HG02798 (cell line): ENCODE data around the gene SLC2A10.

Experiments used
- ATAC-seq: cut with Tn5 transposase; IDR thresholded peaks from one replicate; pipeline ENCODE4 v1.9.1; 2021; ENCODE audit warnings: mild to moderate bottlenecking; ENCODE audit not compliant: unreplicated experiment, poor library complexity

Gene SLC2A10

DNA sequence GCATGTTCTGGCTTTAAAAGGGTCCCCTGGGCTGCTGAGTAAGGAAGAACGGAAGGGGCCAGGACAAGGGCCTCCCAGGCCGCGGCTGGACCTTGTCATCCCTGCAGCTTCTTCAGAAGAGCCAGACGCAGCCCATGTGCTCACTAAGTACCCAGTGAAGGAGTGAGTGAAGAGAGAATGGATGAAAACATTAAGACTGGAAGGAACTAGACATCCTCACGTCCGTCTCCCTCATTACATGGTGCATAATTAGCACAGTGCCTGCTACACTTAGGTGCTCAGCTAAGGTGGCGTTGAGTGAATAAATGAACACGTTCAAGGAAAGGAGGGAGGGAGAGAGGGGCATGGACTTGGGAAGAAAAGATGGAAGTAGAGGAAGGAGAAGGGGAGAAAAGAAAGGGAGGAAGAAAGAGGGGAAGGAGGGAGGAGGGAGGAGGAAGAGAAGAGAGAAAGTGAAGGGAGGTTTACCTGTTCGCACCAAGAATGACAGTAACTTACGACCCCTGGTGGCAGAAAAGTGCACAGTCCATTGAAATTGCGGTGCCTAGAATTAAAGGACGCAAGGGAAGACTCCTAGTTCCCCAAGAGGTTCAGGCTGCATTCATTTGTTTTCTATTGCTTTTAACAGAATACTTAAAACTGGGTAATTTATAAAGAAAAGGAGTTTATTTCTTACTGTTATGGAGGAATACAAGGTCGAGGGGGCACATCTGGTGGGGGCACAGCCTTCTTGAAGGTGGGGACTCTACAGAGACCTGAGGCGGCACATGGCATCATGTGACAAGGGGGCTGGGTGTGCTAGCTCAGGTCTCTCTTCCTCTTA is 28.2 kb upstream of the SLC2A10 start:
- no peak for ATAC-seq

DNA sequence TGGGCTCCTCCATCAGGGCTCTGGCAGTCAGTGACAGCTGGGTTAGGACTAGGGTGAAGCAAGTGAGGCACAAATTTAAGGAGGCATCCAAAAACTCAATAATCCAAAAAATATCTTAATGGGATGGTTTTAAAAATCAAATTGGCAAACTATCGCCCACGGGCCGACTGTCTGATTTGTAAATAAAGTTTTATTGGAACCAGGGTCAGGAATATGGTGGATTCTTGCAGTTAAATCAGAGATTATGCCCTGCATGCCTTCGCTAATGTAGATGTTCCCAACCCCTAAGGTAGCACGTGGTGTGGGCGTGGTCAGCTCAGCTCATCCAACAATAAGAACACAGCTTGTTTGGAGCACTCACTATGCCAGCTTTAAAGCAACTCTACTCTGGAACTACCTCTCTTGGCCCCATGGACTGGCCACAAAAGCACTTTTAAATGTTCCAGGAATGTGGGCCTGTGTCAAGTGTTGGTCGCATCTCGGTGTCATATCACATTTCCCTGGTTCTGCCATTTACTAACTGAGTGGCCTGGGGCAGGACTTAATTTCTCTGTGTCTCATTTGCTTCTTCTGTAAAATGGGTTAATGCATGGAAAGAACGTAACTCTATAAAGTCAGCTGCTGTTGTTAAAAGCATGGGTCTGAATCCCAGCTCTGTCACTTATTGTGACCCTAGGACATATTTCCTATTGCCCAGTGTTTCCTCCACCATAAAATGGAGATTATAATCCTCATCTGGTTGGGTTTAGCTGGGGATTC is 27.2 kb upstream of the SLC2A10 start:
- no peak for ATAC-seq

DNA sequence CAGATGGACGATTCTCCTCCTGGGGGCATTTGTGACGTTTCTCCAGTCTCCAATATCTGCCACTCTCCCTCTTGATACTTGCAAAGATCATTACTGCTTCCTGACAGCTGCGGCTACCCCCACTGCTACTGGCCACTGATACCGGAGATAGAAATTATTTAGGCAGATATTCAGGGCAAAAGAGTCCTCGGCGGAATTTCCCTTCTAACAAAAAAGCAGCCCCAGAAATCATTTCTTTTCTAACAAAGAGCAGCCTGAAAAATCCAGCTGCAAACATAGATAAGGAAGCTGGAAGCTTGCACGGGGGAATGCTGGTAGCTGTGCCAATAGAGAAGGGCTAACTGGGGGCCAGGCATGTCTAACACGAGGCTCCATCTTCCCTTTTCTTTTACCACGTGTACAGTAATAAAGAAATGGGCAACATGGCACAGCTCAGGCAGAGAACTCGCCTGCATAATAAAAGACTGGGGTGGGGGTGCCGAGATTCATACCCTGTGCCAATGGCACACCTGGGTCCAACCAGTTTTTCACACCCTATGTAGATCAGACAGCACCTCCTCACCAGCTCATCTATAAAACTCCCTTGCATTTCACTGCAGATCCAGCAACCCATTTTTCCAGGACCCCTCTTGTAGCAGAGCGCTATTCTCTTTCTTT is 26.3 kb upstream of the SLC2A10 start:
- no peak for ATAC-seq

DNA sequence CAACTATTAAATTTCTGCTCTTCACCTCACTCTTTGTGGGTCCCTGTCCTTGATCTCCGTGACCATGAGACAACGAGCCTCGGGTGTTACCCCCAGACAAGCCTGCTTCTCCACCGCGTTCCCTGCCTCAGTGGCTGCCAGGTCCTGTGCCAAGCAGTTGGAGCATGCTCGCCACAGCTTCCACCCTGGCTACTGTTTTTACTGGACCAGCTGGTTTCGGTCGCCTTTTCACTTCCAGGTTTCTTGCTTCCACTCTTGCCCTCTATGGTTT is 25.8 kb upstream of the SLC2A10 start:
- no peak for ATAC-seq

DNA sequence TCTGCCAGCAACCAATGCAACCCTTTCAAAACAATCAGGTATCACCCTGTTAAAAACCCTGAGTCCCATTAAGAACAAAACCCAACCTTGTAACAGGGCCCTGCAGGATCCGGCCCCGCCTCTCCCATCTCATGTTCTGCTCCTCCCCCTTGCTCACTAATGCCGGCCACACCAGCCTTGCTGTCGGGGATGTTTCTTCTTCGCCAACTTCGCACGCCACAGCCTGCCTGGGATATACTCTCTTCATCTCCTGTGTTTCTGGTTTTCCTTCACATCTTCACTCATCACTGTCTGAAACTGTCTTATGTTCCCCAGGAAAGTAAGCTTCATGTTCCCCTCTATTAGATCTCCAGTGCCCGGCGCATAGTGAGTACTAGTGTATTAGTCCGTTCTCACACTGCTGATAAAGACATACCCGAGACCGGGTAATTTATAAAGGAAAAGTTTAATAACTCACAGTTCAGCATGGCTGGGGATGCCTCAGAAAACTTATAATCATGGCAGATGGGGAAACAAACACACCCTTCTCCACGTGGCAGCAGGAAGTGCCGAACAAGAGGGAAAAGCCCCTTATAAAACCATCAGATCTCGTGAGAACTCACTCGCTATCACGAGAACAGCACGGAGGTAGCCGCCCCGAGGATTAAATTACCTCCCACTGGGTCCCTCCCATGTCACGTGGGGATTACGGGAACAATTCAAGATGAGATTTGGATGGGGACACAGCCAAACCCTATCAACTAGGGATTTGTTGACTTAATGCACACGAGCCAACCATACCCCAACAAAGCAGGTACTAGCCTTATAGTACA is 25.3 kb upstream of the SLC2A10 start:
- ATAC-seq: no peak

DNA sequence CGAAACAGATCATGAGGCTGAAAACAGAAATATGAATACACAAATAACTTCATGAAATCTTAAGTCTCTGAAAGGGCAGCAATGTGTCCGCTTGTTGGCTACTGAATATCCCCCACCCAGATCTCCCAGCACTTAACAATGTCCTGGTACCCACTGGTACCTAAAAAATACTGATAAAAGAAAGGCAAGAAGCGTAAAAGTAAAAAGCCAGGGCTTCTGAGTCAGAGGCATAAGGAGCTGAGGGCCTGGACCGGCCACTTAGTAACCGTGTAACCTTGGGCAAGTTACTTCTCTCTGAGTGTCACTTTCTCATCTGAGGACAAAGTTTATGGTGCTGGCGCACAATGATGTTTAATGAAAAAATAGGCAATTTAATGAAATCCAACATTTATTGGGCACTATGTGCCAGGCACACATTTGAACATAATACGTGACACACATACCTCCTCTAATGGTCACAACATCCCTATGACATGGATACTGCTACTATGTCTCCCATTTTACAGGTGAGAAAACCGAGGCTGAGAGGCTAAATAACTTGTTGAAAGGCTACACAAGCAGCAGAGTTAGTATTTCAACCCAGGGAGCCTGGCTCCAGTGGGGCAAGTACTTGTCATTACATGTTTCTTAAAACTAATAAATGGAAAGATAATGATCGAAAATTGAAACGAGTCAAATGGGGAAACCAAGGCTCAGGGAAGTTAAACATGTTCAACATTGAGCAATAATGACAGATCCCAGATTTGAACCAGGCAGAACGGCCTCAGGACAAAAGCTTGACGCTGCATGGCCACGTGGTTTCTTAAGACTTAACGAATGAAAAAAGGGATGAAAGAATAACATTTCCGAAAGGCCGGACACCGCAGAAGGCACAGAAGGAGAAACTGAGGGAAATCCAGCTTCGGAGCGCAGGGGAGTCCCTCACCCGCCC is 21.0 kb upstream of the SLC2A10 start:
- ATAC-seq: no peak

DNA sequence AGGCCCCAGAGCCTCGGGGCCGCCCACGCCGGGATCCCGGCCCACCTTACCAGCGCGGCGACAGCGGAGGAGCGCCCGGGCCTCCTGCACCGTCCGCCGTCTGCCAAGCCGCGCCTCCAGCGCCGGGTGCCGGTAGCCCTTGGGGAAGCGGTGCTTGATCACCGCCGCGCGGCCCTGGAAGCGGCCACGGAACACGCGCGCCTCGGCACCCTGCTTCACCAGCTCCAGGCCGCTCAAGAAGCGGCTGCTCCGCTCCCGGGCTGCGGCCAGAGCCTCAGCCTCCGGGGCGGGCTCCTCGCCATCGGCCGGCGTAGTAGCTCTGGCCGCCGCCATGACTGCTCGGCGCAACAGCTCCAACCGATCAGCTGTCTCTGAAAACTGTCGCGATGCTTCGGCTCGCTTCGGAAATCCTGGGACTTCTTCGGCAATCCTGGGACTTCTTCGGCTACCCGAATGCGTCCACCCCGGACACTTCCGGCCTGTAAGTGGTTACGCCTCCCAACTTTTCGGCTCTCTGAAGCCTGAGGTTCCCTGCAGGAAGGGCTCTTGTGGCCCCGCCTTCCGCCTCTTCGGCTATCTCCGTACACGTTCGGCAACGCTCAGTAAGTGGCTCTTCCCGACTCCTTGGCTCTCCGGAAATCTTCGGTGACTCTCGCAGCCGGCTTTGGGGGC is 20.2 kb upstream of the SLC2A10 start, which contains the start of gene TP53RK:
TSS of gene TP53RK (minus strand) at position 363 of the 672 bp plus-strand sequence. CDS start at position 333, 30 bp downstream.
- ATAC-seq: peak; percentile 95

DNA sequence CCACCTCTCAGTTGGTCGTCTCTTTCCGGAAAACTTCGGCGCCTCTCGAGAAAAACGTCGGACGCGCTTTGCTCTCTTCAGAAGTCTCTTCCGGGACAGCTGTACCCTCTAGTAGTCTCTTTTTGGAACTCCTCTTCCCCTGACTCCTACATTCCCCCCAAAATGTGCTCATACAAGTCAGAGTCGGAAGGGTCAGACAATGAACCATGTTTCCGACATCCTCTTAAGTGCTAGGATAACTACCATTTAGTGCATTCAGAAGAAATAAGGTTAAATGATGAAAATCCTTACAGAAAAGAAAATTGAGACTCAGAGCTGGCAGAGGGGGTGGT is 19.7 kb upstream of the SLC2A10 start:
- ATAC-seq: no peak

DNA sequence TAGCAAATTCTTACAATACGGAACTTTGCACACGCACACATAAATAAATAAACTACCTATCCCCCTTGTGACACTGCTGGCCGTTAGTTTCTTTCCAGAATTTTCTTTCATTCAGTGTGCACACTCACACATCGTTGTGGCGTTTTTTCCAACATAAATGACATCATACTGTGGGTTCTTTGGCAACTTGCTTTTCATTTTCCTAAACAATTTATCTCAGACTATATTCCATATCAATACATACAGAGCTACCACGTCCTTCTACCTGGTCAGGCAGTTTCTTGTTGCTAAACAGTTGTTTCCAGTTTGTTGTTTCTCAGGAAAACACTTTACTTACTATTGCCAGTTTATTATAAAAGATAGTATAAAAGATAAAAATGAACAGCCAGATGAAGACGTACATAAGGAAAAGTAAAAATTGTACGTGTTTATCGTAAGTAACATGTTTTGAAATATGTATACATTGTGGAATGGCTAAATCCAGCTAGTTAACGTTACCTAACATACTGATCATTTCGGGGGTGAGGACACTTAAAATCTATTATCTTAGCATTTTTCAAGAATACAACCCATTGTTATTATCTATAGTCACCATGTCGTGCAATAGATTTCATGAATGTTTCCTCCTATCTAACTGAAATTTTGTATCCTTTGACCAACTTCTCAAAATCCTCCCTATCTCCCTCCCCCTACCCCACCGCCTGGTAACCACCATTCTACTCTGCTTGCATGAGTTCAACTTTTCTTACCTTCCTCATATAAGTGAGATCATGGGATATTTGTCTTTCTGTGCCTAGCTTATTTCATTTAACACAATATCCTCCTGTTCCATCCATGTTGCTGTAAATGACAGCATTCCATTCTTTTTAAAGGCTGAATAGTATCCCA is 19.0 kb upstream of the SLC2A10 start:
- no peak for ATAC-seq

DNA sequence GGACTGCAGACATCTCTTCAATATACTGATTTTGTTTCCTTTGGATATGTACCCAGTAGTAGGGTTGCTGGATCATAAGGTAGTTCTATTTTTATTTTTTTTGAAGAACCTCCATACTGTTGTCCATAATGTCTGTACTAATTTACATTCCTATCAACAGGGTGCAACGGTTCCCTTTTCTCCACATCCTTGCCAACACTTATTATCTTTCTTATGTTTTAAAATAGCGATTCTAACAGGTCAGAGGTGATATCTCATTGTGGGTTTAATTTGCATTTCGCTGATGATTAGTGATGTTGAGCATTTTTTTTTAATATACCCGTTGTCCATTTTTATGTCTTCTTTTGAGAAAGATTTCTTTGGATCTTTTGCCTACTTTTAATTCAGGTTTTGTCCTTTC is 18.3 kb upstream of the SLC2A10 start:
- ATAC-seq: no peak

DNA sequence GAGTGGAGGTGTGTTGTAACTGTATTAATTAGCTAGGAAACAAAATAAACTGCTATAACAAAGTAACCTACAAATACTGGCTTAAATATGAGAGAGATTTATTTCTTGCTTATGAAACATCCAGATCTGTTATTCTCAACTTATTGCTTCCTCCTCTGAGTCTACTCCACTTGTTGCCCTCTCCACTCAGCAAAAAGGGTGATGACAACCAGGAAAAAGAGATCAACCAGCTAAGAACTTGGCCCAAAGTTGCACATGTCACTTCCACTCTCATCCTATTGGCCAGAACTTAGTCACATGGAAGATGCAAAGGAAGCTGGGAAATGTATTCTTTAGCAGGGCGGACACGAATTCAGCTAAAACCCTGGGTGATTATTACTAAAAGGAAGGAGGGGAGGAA is 15.0 kb upstream of the SLC2A10 start:
- no peak for ATAC-seq

DNA sequence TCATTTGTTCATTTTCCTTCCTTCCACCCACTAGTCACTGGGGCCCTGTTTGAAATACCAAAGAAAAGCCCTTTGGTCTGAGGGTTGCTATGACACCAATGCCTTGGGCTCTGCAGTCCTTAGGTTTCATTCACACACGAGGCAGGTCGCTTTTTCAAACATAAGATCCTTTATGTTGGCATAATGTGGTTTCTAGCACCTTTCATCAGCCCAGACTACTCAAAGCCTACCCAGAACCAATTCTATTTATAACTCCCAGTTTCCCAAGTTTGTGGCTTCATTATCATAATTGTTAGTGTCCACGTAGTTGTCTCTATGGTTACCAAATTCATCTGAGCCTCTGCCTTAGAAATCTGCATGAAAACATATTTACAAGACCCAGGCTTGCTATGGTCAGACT is 13.6 kb upstream of the SLC2A10 start:
- ATAC-seq: no peak

DNA sequence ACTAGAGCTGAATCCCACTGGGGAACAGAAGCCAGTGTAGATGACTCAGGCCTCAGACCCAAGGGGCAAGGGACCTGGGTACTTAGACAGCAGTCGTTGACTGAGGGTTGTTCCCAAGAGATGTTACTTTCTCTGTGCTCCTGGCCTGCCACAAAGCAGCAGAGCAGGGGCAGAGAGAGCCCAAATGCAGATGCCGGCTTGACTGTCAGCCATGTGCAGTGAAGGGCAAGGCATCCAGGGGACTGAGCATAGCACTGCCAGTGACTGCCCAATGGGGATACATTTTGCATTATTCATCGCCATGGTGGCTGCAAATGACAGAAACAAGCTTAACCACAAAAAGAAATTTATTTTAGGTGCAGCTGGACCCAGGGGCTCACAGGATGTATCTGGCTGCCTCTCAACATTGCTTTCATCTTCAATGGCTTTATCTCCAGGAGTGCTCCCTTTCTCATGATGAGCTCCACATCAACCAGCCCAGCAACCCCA is 12.6 kb upstream of the SLC2A10 start:
- ATAC-seq: no peak

DNA sequence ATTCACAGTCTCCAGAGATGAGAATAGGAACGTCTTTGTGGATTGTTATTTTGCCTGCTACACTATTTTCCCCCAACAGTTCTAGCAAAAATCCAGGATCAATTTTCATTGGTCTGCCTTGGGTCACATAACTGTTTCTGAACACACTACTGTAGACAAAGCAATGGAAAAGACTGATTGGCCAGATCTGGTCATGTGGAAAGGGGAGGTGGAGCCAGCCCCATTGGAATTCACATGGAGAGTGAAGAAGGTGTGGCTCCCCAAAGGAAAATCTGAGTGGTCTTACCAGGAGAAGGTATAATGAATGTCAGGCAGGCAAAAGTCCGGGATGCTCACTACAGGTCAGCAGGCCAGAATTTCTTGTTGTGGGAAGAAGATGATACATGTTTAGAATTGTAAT is 10.7 kb upstream of the SLC2A10 start:
- ATAC-seq: no peak

DNA sequence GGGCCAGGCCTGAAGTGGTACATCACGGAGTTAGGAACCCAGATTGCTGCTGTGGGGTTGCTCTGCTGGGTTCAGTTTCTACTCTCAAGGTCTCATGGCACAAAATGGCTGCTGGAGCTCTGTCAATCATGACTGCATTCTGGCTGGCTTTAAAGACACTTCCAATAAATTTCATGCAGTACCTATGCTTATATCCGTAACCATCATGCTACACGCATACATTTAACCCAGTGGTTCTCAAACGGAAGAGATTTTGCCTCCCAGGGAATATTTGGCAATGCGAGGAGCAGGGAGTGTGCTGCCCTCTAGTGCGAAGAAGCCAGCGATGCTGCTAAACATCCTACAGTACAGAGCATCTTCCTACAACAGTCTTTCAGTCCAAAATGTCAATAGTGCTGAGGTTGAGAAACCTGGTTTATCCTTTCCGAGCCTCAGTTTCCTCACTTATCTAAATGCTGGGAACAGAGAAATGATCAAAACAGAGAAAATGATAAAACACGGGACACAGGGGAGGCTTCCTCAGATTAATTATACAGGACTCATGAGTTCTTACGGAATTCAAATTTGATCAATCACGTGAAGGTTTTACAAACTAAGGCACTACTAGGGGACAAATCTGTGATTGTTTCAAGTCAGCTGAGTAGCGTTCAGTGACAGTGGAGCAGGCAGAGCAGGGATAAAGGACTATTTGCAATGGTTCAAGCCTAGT is 9.6 kb upstream of the SLC2A10 start:
- ATAC-seq: no peak

DNA sequence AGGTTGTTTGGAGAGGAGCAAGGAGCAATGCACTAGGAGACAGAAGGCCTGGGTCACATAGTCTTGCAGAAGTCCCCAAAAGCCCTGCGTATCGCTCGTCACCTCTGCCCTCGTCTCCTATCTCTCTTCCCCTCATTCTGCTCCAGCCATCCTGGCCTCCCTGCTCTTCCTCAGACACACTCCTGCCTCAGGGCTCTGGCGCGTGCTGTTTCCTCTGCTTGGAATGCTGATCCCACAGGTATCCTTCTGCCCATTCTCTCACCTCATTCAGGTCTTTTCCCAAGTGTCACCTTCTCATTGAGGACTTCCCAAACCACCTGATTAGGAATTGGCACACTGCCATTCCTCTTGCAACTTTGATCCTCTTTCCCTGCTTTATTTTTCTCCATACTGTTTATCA is 9.0 kb upstream of the SLC2A10 start:
- ATAC-seq: no peak

DNA sequence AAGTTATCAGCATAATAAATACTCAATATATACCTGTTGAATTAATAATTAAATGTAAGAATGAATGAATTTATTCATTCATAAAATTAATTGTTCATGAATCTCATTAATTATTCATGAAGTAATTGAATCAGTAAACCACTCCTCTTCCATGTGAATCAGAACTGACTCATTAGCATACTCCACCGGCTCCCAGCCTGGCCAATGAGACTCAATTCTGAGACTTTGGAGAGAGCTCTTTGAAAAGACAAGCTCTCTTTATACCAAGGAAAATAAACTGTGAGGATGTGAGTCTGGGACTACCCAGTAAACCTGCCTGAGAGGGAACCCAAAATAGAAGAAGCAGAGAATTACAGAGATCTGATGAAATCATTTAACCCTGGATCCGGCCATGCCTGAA is 8.4 kb upstream of the SLC2A10 start:
- no peak for ATAC-seq
